Lower lobe of right lung (tissue), 2 donors: ENCODE measurements around the gene MRPS2. TPM values are rescaled to one million over a fixed set of nuclear protein-coding genes. Genes with fewer than 3 reads are reported as not detected.

ENCODE experiments used
- ATAC-seq, 2 donors: fragments of 200-7000 bp; cut with Tn5 transposase; one replicate each; pipeline ENCODE4 v1.9.1; 2020 to 2022; ENCODE audit warnings: mild to moderate bottlenecking in 2 of 2, moderate library complexity in 2 of 2
- DNase-seq: peaks from one replicate; pipeline ENCODE4 v3.0.0-alpha.2; 2020
- H3K27ac ChIP-seq: fragments of 200-600 bp; one replicate; pipeline ENCODE4 v1.8.0; 2022
- H3K27me3 ChIP-seq: fragments of 200-600 bp; one replicate; pipeline ENCODE4 v1.8.0; 2022; ENCODE audit warnings: low read depth
- H3K36me3 ChIP-seq: fragments of 200-600 bp; one replicate; pipeline ENCODE4 v1.8.0; 2022; ENCODE audit warnings: mild to moderate bottlenecking
- H3K4me1 ChIP-seq: fragments of 200-600 bp; one replicate; pipeline ENCODE4 v1.8.0; 2022
- H3K4me3 ChIP-seq: fragments of 200-600 bp; one replicate; pipeline ENCODE4 v1.8.0; 2022; ENCODE audit warnings: mild to moderate bottlenecking
- H3K9me3 ChIP-seq: fragments of 200-600 bp; one replicate; pipeline ENCODE4 v1.8.0; 2022
- CTCF ChIP-seq: fragments of 200-600 bp; IDR thresholded peaks from one replicate; pipeline ENCODE4 v1.8.0; 2022; ENCODE audit warnings: antibody characterized with exemption, mild to moderate bottlenecking
- intact Hi-C: fragments of 100-400 bp; cut with DNase I; formaldehyde crosslinking; loops from one replicate; pipeline ENCODE4 v1.11.0; 2022
- total RNA-seq: library from RNA; stranded (reverse); fragmentation: NEBNext Ultra II Directional; extraction: Animal tissue kit (Norgen Biotek cat#: 25700); gene quantifications from one replicate; pipeline ENCODE4 v1.2.1, GENCODE V29; 2021
- donor health status: DM: no; HTN: yes; CAD: no; lungs with severe emphysema.

MRPS2 gene
- total RNA-seq, 1 donor from 2014 or later, result 21.9 TPM

GRCh38 chr9:135552021-135552697 lies 51.7 kb downstream of the MRPS2 start:
- H3K27me3 ChIP-seq, result no peaks in the 10 kb centered on the region
- ATAC-seq, result no peak
- no peak overlapping the region for H3K27ac ChIP-seq
- H3K9me3 ChIP-seq, result no peaks in the 10 kb centered on the region
- intact Hi-C loops, result no loop called here
- no peaks in the 10 kb centered on the region for H3K36me3 ChIP-seq
- no peak for TF ChIP-seq CTCF
- no peak overlapping the region for H3K4me3 ChIP-seq
- DNase-seq, result no peak
- no peaks in the 10 kb centered on the region for H3K4me1 ChIP-seq

GRCh38 chr9:135552698-135553171 lies 52.3 kb downstream of the MRPS2 start:
- no peaks in the 10 kb centered on the region for H3K4me1 ChIP-seq
- intact Hi-C loops, result no loop called here
- DNase-seq (no peak), ATAC-seq (no peak)
- H3K27me3 ChIP-seq, result no peaks in the 10 kb centered on the region
- no peaks in the 10 kb centered on the region for H3K9me3 ChIP-seq
- TF ChIP-seq CTCF, result no peak
- H3K36me3 ChIP-seq, result no peaks in the 10 kb centered on the region
- H3K4me3 ChIP-seq, result no peak overlapping the region
- no peak overlapping the region for H3K27ac ChIP-seq

Other genes with a start within 250 kb of the MRPS2 start
- gene PPP1R26, start 20.9 kb upstream of the MRPS2 start, total RNA-seq, result 22.8 TPM
- gene LCN1, start 20.8 kb downstream of the MRPS2 start, total RNA-seq, result not detected
- not detected for gene OBP2A, start 45.4 kb downstream of the MRPS2 start, total RNA-seq
- not detected for gene PAEP, start 61.1 kb downstream of the MRPS2 start, total RNA-seq
- not detected for gene GLT6D1, start 138.9 kb downstream of the MRPS2 start, total RNA-seq
- not detected for gene LCN9, start 162.6 kb downstream of the MRPS2 start, total RNA-seq
- not detected for gene SOHLH1, start 198.8 kb downstream of the MRPS2 start, total RNA-seq
- gene KCNT1, start 201.5 kb downstream of the MRPS2 start, total RNA-seq, result 0.35 TPM